Omental fat pad (tissue), 4 donors: ENCODE measurements around the gene CDNF. TPM values are rescaled to one million over a fixed set of nuclear protein-coding genes. Genes with fewer than 3 reads are reported as not detected.
"Not testable (repeated sequence)": the region's sequence is repeated elsewhere in the genome, so short reads cannot be mapped to it uniquely, and the experiment has no call there.

ENCODE experiments used
- ATAC-seq: fragments of 150-250 bp; one replicate; pipeline ENCODE4 v1.9.1; 2016; ENCODE audit warnings: mild to moderate bottlenecking, moderate library complexity; ENCODE audit not compliant: low FRiP score
- DNase-seq: peaks from one replicate; pipeline ENCODE4 v3.0.0-alpha.2; 2019; ENCODE audit warnings: low spot score
- CTCF ChIP-seq, 3 donors: fragments of 450-650 bp; IDR thresholded peaks; one replicate each; pipeline ENCODE4 v1.5.1; 2016 to 2017; ENCODE audit warnings: antibody characterized with exemption in 3 of 3, mild to moderate bottlenecking in 3 of 3, moderate library complexity in 2 of 3
- total RNA-seq, 4 donors: library from RNA; depleted of rRNA; stranded (reverse); fragments of >200 nt; gene quantifications; one replicate each; pipeline ENCODE4 v1.1.0, GENCODE V29; 2016

Gene CDNF
- total RNA-seq, 4 donors from 2014 or later: 1.4 to 7.3 (median 2.0) TPM

GRCh38 chr10:14822879-14823755 is 14.7 kb downstream of the CDNF start:
- TF ChIP-seq CTCF (IDR thresholded peaks at IDR 0.05): no peak
- ATAC-seq (peak; percentile 52), DNase-seq (no peak)

- no peak for ATAC-seq
- TF ChIP-seq CTCF (IDR thresholded peaks at IDR 0.05): no peak
These were observed 16.0 kb downstream of the CDNF start for GRCh38 chr10:14821635-14822375.

GRCh38 chr10:14820775-14821154 is 17.1 kb downstream of the CDNF start:
- no peak for TF ChIP-seq CTCF (IDR thresholded peaks at IDR 0.05)
- no peak for ATAC-seq
- no peak for DNase-seq

More at GRCh38 chr10:14821635-14822375, 16.0 kb downstream of the CDNF start:
- no peak for DNase-seq

- TF ChIP-seq CTCF (IDR thresholded peaks at IDR 0.05): no peak
- ATAC-seq (peak; percentile 88), DNase-seq (no peak)
These were observed 17.6 kb downstream of the CDNF start for GRCh38 chr10:14820010-14820774.

- DNase-seq, ATAC-seq: not testable (repeated sequence)
These were observed 21.1 kb downstream of the CDNF start for GRCh38 chr10:14816717-14817116.

GRCh38 chr10:14815681-14816080 is 22.2 kb downstream of the CDNF start:
- no peak for ATAC-seq
- no peak for DNase-seq

More at GRCh38 chr10:14815681-14816080, 22.2 kb downstream of the CDNF start:
- TF ChIP-seq CTCF (IDR thresholded peaks at IDR 0.05): no peak
